ENCODE data around the gene IVL.

The IVL gene

GRCh38 chr1:152878042-152878441 lies 30.3 kb upstream of the IVL start, which contains the start of gene SMCP:
SMCP (plus strand) TSS chr1:152878322; CDS start chr1:152884423, 6,101 bp downstream.
- Histone ChIP-seq H3K9ac (ENCODE audit: low read length) (no peak within 1 kb of the TSS), H3K36me3 (ENCODE audit: control insufficient read depth, insufficient read depth, low read length) (no peaks in the 10 kb centered on the region), H3K9me3 (ENCODE audit: control insufficient read depth, low read length) (no peaks in the 10 kb centered on the region), H3K27me3 (ENCODE audit: control insufficient read depth, insufficient read depth, low read length) (no peaks in the 10 kb centered on the region), H3K4me1 (ENCODE audit: control insufficient read depth, insufficient read depth, low read length) (no peaks in the 10 kb centered on the region), H3K4me3 (ENCODE audit: low read length) (no peak within 1 kb of the TSS)

DNA sequence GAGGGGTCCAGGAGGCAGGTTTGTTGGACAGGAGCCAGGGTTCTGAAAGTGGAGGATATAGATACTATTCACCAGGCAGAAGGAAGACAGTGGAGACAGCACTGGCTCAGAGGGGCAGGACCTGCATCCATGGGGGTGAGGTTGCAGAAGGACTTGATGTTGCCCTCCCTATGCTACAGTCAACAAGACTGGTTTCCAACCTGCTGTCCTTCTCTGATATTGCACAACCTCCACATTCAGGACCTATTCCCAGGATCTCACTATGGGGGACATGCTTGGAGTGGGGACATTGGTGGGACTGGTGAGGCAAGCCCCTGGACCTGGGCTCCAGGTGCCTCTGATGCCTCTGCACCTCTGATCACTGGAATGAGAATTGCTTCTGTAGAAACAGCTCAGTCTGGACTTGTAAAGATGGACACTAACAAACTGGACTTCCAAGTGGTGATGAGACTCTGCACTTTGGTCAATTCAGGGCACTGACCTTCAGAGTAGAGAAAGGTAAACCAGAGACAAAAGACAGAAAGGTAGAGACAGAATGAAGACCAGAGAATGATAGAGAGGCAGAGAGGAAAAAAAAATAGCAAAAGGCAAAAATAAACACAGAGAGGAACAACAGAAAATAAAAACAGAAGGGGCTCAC lies 28.7 kb upstream of the IVL start:
- H3K27me3 ChIP-seq (ENCODE audit: control insufficient read depth, insufficient read depth, low read length) = no peaks in the 10 kb centered on the region
- no peaks in the 10 kb centered on the region for H3K4me1 ChIP-seq (ENCODE audit: control insufficient read depth, insufficient read depth, low read length)
- H3K36me3 ChIP-seq (ENCODE audit: control insufficient read depth, insufficient read depth, low read length) = no peaks in the 10 kb centered on the region
- H3K9ac ChIP-seq (ENCODE audit: low read length) = no peak overlapping the region
- H3K9me3 ChIP-seq (ENCODE audit: control insufficient read depth, low read length) = no peaks in the 10 kb centered on the region
- no peak overlapping the region for H3K4me3 ChIP-seq (ENCODE audit: low read length)

DNA sequence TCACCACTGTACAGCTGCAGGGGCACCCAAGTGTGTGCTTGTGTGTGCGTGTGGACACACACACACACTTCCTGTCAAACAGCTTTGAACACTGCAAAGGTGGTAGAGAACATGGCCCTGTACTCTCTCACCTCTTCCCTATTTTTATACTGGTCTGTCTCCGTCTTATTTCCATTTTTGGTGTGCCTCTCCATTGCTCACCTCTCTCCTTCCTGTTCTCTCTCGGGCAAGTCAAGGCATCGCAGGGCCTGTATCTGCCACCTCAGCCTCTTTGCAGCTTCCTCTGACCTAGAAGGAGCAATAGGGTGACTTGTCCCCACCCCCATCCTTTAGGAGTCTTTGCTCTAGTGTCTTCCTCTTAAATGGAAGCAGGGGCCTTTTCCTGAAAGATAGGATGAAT lies 28.0 kb upstream of the IVL start:
- no peak overlapping the region for H3K4me3 ChIP-seq (ENCODE audit: low read length)
- no peaks in the 10 kb centered on the region for H3K27me3 ChIP-seq (ENCODE audit: control insufficient read depth, insufficient read depth, low read length)
- no peaks in the 10 kb centered on the region for H3K4me1 ChIP-seq (ENCODE audit: control insufficient read depth, insufficient read depth, low read length)
- no peaks in the 10 kb centered on the region for H3K9me3 ChIP-seq (ENCODE audit: control insufficient read depth, low read length)
- no peak overlapping the region for H3K9ac ChIP-seq (ENCODE audit: low read length)
- H3K36me3 ChIP-seq (ENCODE audit: control insufficient read depth, insufficient read depth, low read length) = no peaks in the 10 kb centered on the region

GRCh38 chr1:152880907-152881306 lies 27.4 kb upstream of the IVL start:
- Histone ChIP-seq H3K9ac (ENCODE audit: low read length) (no peak overlapping the region), H3K9me3 (ENCODE audit: control insufficient read depth, low read length) (no peaks in the 10 kb centered on the region), H3K27me3 (ENCODE audit: control insufficient read depth, insufficient read depth, low read length) (no peaks in the 10 kb centered on the region), H3K4me3 (ENCODE audit: low read length) (no peak overlapping the region), H3K4me1 (ENCODE audit: control insufficient read depth, insufficient read depth, low read length) (no peaks in the 10 kb centered on the region), H3K36me3 (ENCODE audit: control insufficient read depth, insufficient read depth, low read length) (no peaks in the 10 kb centered on the region)

DNA sequence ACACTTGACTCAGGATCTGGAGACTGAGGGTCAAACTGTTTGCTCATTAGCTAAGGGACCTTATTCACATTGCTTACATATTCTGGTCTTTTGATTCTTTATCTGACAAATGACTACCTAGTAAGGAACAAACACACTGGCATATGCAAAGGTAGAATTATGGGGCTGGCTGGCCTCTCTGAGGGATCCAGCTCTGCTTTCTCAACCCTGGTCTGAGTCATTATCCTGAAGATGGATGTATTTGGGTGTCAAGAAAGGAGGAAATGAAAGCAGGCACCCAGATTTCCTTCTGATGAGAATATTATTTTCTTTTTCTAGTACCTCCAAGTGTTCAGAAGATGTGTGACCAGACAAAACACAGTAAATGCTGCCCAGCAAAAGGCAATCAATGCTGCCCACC lies 24.3 kb upstream of the IVL start:
- no peak overlapping the region for H3K4me3 ChIP-seq (ENCODE audit: low read length)
- H3K27me3 ChIP-seq (ENCODE audit: control insufficient read depth, insufficient read depth, low read length) = no peaks in the 10 kb centered on the region
- H3K9me3 ChIP-seq (ENCODE audit: control insufficient read depth, low read length) = no peaks in the 10 kb centered on the region
- no peaks in the 10 kb centered on the region for H3K36me3 ChIP-seq (ENCODE audit: control insufficient read depth, insufficient read depth, low read length)
- no peak overlapping the region for H3K9ac ChIP-seq (ENCODE audit: low read length)
- no peaks in the 10 kb centered on the region for H3K4me1 ChIP-seq (ENCODE audit: control insufficient read depth, insufficient read depth, low read length)

DNA sequence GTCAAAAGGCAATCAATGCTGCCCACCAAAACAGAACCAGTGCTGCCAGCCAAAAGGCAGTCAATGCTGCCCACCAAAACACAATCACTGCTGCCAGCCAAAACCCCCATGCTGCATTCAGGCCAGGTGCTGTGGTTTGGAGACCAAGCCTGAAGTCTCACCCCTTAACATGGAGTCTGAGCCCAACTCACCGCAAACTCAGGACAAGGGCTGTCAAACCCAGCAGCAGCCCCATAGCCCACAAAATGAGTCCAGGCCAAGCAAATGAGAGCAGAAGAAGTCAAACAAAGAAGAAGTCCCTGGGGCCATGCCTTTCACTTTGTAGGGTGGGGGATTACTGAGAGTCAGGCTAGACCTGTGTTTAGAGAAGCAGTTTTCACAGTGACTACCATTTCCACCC lies 23.8 kb upstream of the IVL start:
- Histone ChIP-seq H3K4me1 (ENCODE audit: control insufficient read depth, insufficient read depth, low read length) (no peaks in the 10 kb centered on the region), H3K36me3 (ENCODE audit: control insufficient read depth, insufficient read depth, low read length) (no peaks in the 10 kb centered on the region), H3K9me3 (ENCODE audit: control insufficient read depth, low read length) (no peaks in the 10 kb centered on the region), H3K9ac (ENCODE audit: low read length) (no peak overlapping the region), H3K27me3 (ENCODE audit: control insufficient read depth, insufficient read depth, low read length) (no peaks in the 10 kb centered on the region), H3K4me3 (ENCODE audit: low read length) (no peak overlapping the region)

GRCh38 chr1:152884966-152885624 lies 23.3 kb upstream of the IVL start:
- Histone ChIP-seq H3K4me1 (ENCODE audit: control insufficient read depth, insufficient read depth, low read length) (no peaks in the 10 kb centered on the region), H3K9me3 (ENCODE audit: control insufficient read depth, low read length) (no peaks in the 10 kb centered on the region), H3K36me3 (ENCODE audit: control insufficient read depth, insufficient read depth, low read length) (no peaks in the 10 kb centered on the region), H3K27me3 (ENCODE audit: control insufficient read depth, insufficient read depth, low read length) (no peaks in the 10 kb centered on the region), H3K9ac (ENCODE audit: low read length) (no peak overlapping the region), H3K4me3 (ENCODE audit: low read length) (no peak overlapping the region)

DNA sequence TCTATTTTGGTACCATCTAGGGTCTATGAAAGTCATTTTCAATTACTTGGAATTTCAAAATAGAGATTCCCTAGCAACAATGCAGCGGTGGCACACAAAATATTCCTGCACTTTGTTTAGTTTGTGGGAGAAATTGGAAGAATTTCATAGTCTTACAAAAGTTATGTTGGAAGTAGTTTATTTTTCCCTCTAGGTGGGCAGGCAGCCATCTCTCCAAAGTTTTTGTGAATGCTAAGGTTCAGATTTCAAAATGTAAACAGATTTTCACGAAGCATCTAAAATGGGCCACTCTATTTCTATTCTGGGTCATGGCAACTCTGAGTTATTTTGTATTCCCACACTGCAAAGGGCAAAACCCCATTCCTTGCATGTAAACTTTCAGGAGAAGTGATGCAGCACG lies 22.3 kb upstream of the IVL start:
- Histone ChIP-seq H3K4me1 (ENCODE audit: control insufficient read depth, insufficient read depth, low read length) (no peaks in the 10 kb centered on the region), H3K9ac (ENCODE audit: low read length) (no peak overlapping the region), H3K4me3 (ENCODE audit: low read length) (no peak overlapping the region)

GRCh38 chr1:152886758-152887409 lies 21.5 kb upstream of the IVL start:
- Histone ChIP-seq H3K4me3 (ENCODE audit: low read length) (no peak overlapping the region), H3K27me3 (ENCODE audit: control insufficient read depth, insufficient read depth, low read length) (no peaks in the 10 kb centered on the region), H3K9me3 (ENCODE audit: control insufficient read depth, low read length) (no peaks in the 10 kb centered on the region), H3K9ac (ENCODE audit: low read length) (no peak overlapping the region), H3K36me3 (ENCODE audit: control insufficient read depth, insufficient read depth, low read length) (no peaks in the 10 kb centered on the region), H3K4me1 (ENCODE audit: control insufficient read depth, insufficient read depth, low read length) (no peaks in the 10 kb centered on the region)

More for the DNA sequence above, 22.3 kb upstream of the IVL start:
- H3K36me3 ChIP-seq (ENCODE audit: control insufficient read depth, insufficient read depth, low read length) = no peaks in the 10 kb centered on the region
- no peaks in the 10 kb centered on the region for H3K9me3 ChIP-seq (ENCODE audit: control insufficient read depth, low read length)
- no peaks in the 10 kb centered on the region for H3K27me3 ChIP-seq (ENCODE audit: control insufficient read depth, insufficient read depth, low read length)

GRCh38 chr1:152888126-152888525 lies 20.2 kb upstream of the IVL start:
- Histone ChIP-seq H3K27me3 (ENCODE audit: control insufficient read depth, insufficient read depth, low read length) (no peaks in the 10 kb centered on the region), H3K4me1 (ENCODE audit: control insufficient read depth, insufficient read depth, low read length) (no peaks in the 10 kb centered on the region), H3K9ac (ENCODE audit: low read length) (no peak overlapping the region), H3K9me3 (ENCODE audit: control insufficient read depth, low read length) (no peaks in the 10 kb centered on the region), H3K4me3 (ENCODE audit: low read length) (no peak overlapping the region), H3K36me3 (ENCODE audit: control insufficient read depth, insufficient read depth, low read length) (no peaks in the 10 kb centered on the region)

DNA sequence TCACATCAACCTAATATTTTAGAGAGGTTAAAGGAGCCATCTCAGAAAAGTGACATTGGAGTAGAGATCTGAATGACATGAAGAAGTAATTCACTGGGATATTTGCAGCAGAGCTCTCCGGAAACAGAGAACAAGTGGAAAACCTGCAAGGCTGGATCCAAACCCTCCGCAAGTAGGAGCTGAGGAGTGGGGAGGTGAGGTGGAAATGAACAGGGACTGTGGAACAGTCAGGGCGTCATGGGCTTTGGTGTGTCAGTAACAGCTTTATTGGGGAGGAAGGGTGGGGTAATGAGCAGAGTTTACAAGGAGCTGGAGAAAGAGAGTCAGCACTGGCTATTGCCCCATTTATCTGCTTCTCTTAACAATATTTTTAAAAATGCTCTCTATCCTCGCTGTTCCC lies 9.3 kb upstream of the IVL start:
- no peak overlapping the region for H3K9ac ChIP-seq (ENCODE audit: low read length)
- peaks cover 5% of the 10 kb centered on the region for H3K27me3 ChIP-seq (ENCODE audit: control insufficient read depth, insufficient read depth, low read length)
- H3K9me3 ChIP-seq (ENCODE audit: control insufficient read depth, low read length) = no peaks in the 10 kb centered on the region
- no peak overlapping the region for H3K4me3 ChIP-seq (ENCODE audit: low read length)
- no peaks in the 10 kb centered on the region for H3K4me1 ChIP-seq (ENCODE audit: control insufficient read depth, insufficient read depth, low read length)
- H3K36me3 ChIP-seq (ENCODE audit: control insufficient read depth, insufficient read depth, low read length) = no peaks in the 10 kb centered on the region

GRCh38 chr1:152899883-152900282 lies 8.5 kb upstream of the IVL start:
- Histone ChIP-seq H3K27me3 (ENCODE audit: control insufficient read depth, insufficient read depth, low read length) (peaks cover 5% of the 10 kb centered on the region), H3K9ac (ENCODE audit: low read length) (no peak overlapping the region), H3K36me3 (ENCODE audit: control insufficient read depth, insufficient read depth, low read length) (no peaks in the 10 kb centered on the region), H3K4me1 (ENCODE audit: control insufficient read depth, insufficient read depth, low read length) (no peaks in the 10 kb centered on the region), H3K9me3 (ENCODE audit: control insufficient read depth, low read length) (no peaks in the 10 kb centered on the region), H3K4me3 (ENCODE audit: low read length) (no peak overlapping the region)

All from mucosa of stomach (tissue), 1 donor.